Stimulated activated CD4-positive, alpha-beta T cell treated with anti-CD3 and anti-CD28 coated beads, TNF-alpha, amount 100 ng/mL, for 24 hours (primary cell): ENCODE measurements around the gene LPCAT2.

ENCODE experiments used
- DNase-seq, 3 experiments: peaks; one replicate each; pipeline ENCODE4 v3.0.0-alpha.2; 2020; ENCODE audit warnings: low read depth in 3 of 3

Gene LPCAT2

DNA sequence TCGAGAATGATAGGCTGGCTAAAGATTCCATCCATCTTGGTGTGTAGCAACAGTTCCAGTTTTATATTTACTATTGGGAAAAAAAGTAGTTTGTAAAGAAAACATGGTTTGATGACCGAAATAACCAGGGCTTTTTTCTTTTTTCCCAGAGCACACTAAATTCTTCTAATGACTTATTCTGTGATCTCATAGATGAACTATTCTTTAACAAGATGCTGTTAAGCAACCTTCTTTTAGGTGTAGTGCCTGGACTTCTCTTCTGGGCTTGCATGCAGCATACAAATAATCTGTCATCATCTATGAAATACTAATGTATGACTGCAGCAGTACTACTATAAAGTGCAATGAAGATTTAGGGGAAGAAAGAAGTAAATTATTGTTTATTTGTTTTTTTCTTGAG lies 46.6 kb downstream of the LPCAT2 start:
- no peak for DNase-seq

DNA sequence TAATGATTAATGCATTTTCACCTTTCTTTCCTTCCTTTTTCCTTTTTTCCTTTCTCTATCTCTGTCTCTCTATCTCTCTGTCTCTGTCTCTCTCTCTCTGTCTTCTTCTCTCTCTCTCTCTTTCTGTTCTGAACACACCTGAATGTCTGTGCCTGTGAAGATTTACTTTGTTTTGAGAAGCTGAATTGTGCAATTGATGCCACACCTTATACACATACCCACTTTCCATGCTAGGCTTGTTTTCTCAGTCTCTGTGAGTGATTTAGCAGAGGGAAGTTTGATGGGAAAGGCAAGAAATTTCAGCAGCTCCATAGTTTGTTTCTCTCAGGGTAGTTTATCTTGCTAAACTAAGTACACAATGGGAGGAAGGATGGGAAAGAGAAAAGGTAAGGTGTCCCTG lies 48.3 kb downstream of the LPCAT2 start:
- no peak for DNase-seq

DNA sequence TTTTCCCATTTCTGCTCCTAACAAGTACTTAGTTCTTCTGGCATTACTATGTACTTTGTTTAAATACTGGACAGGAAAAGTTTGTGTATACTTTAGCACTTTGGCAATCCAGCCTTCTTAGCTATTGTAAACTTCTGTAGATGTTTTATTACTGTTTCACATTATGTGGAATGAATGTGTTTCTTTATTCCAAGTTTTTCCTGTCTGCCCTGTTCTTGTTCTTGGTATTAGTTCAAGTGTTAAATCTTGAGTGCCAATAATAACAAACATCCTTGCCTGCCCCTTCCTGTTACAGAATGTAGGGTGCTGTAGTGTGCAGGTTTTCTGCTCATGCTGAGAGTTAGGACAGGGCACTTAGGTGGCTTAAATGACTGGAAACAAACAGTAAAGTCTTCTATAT lies 50.4 kb downstream of the LPCAT2 start:
- no peak for DNase-seq

DNA sequence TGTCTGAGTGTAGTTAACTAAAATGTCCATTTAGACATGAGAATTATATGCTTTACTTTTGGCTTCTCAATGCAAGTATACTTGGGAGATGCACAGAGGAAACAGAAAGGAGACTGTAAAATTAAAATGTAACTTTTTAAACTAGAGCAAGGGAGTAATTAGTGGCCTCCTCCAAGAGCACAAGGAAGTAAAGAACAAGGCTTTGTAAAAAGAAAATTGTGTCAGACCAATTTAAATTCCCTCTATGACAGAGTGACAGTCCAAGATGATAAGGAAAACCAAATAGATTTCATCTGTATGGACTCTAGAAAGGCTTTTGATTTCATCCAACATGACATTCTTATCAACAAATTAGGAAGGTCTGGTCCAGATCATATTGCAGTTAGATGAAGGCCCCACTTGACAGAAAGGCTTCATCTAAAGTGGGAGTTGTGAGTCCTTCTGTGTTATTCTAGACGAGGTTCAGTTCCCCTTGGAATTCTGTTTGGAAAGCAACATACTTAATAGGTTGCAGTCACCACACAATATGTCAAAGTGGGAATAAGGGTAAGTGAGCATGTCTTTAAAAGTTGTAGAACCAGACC lies 51.2 kb downstream of the LPCAT2 start:
- DNase-seq: no peak

DNA sequence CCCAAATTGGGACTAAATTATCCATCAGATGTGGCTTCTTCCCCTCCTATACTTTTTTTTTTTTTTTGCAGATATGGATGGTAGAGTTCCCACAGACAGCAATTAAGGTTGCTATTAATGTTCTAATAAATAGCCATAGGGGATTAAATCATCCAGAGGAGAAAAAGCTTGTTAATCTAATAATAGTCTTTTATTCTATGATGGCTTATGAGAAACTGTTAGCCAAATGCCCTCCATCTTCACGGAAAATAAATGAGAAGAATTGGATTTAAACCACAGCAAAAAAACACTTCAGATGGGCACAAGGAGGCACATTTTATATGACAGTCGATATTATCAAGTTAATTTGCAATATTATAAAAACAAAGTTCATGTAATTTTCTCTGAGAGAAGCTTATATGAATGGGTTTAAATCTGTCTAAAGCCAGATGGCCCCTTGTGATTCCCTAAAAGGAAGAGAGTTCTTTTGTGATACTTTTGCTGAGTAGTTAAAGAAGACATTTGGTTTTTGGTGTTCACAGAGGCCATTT lies 52.5 kb downstream of the LPCAT2 start:
- DNase-seq: no peak

DNA sequence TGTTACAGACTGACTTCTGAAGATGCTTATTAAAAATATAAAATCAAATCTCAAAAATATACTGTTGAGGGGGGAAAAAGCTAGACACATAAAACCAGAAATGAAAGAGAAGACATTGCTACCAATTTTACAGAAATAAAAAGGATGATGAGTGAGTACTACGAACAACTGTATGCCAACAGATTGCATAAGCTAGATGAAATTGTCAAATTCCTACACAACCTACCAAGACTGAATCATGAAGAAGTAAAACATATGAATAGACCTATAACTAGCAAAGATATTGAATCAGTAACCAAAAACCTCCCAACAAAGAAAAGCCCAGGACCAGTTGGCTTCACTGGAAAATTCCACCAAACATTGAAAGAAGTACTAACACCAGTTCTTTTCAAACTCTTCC lies 54.1 kb downstream of the LPCAT2 start:
- DNase-seq: no peak

DNA sequence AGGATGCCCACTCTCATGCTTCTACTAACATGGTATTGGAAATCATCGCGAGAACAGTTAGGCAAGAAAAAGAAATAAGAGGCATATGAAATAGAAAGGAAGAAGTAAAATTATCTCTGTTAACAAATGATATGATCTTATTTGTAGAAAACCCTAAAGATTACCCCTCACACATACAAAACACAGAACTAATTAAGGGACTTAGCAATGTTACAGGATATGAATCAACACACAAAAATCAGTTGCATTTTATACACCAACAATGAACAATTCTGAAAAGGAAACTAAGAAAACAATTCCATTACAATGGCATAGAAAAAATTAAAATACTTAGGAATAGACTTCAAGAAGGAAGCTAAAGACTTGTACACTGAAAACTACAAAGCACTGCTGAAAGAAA lies 54.9 kb downstream of the LPCAT2 start:
- DNase-seq: no peak

DNA sequence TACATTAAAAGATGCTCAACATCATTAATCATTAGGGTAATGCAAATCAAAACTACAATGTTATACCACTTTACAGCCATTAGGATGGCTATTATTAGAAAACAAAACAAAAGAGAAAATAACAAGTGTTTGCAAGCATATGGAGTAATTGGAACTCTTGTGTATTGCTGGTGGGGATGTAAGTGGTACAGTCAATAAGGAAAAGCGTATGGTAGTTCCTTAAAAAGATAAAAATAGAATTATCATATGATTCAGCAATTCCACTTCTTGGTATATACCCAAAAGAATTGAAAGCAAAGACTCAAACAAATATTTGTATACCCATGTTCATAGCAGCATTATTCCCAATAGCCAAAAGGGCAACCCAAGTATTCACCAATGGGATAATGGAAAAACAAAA lies 56.2 kb downstream of the LPCAT2 start:
- no peak for DNase-seq

DNA sequence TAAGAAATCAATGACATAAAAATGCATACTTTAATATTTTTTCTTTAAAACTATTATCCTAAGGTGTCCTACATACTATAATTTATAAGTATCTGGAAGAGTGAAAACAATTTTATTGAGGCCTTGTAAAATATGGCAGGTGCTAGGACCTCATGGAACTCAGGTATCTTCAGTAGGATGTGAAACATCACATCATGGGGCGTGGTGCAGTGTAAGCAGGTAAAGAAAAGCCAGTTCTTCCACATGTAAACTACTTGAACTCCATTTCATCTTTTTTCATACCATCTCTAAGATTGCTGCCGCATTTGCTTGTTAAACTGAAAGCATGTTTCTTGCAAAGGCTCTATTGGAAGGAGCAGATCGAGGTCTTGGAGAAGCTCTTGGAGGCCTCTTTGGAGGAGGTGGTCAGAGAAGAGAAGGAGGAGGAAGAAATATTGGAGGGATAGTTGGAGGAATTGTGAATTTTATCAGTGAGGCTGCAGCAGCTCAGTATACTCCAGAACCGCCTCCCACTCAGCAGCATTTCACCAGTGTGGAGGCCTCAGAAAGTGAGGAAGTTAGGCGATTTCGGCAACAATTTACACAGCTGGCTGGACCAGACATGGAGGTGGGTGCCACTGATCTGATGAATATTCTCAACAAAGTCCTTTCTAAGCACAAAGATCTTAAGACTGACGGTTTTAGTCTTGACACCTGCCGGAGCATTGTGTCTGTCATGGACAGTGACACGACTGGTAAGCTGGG lies 57.7 kb downstream of the LPCAT2 start, which contains the start of gene CAPNS2:
CAPNS2 (plus strand) TSS at position 253 of the 744 bp plus-strand sequence; CDS start at position 326, 73 bp downstream.
- no peak for DNase-seq

DNA sequence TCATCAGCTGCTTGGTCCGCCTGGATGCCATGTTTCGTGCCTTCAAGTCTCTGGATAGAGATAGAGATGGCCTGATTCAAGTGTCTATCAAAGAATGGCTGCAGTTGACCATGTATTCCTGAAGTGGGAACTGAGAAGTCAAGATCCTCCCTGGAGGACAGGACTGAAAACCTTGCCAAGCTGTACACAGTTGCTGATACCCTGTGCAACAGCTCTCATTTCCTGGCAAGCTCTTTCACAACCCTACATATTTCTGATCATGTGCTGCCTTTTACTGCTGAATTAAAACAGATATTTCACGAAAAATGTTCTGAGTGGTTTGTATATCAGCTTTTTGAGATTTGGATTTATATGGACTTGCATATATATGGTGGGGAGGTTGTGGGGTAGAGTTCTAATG lies 58.5 kb downstream of the LPCAT2 start:
- no peak for DNase-seq

DNA sequence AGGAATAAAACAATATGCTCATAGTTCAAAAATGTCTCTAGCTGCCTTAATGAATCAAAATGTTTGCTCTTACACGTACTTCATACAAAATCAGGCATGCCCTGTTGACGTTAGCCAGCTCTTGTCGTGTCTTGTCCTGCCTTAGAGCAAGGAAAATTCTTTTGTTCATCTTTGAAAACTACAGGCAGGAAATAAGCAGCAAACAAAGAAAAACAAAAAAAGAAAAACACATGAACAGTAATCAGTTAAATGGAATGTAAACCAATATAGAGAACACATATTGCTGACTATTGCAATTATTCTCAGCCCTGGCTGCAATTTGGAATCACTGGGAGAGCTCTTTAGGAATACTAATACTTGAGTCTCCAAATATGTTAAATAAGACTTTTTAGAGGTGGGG lies 59.3 kb downstream of the LPCAT2 start:
- DNase-seq: no peak

DNA sequence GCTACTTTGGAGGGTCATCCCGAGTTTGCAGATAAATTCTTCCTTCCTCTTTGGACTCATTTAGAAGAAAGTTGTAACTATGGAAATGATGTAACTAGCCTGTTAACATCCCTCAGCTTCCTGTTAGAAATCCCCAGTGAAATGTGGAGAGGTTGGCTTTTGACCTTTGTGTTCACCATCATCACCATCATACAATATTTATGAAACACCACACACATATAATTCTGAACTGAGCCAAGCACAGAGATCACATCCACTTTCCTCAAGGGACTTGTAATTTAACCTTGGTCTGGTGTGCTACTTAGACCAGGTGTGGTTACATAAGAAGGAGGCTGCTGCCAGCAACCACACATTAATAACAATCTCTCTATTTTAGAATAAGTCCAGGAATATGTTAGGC lies 60.2 kb downstream of the LPCAT2 start:
- no peak for DNase-seq

DNA sequence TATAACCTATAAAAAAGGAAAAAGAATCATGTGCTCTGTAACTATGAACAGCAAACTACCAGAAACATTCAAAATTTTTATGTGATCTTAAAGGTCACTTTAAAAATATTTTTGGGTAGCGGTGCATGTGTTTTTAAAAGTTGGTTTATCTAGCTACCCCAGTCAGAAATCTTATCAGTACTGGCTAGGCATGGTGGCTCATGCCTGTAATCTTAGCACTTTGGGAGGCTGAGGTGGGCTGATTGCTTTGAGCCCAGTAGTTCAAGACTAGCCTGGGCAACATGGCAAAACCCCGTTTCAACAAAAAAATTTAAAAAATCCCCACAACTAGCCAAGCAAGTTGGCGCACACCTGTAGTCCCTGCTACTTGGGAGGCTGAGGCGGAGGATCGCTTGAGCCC lies 61.3 kb downstream of the LPCAT2 start:
- DNase-seq: no peak

DNA sequence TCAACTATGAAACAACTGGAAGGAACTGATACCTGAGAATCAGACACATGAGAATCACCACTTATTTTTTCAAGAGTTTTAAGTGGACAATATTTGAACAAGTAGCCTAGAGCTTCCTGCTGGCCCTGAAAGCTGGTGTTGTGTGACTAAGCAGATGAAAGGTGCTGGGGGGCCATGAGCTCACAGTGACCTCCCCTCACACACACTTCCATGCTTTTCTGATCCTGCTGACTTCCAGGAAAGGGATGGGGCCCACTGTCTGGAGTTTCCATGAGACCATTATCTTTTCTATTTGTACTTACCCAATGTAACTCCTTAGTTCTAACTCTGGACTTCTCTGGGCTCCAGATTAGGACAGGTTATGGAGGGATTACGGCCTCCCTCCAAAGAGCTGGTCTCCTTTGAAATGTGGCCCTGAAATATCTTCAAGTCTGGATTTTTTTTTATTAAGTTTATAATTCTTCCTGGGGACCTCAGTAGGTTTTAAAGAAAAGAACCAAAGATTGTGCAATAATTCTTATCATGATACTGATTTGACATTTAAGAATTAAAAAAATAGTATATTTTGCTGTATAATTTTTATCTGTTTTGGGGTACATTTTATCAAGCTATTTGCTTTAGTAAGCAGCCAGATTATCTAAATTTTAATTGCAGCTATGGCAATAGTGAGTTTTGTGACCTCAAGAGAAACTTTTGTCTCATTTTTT lies 62.5 kb downstream of the LPCAT2 start:
- DNase-seq: no peak

DNA sequence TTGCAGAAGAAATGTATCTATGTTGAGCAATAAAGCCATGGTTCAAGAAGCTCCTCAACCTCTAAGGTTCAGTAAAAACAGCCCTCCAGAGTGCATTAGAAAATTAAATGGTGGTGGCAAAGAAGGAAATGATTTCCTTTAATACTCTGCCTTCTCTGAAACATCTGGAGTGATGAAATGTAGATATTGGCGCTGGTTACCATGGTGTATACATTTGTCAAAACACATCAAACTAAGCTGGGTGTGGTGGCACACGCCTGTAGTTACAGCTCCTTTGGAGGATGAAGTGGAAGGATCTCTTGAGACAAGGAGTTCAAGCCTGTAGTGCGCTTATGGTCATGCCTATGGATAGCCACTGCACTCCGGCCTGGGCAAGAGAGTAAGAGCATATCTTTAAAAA lies 63.6 kb downstream of the LPCAT2 start:
- no peak for DNase-seq

DNA sequence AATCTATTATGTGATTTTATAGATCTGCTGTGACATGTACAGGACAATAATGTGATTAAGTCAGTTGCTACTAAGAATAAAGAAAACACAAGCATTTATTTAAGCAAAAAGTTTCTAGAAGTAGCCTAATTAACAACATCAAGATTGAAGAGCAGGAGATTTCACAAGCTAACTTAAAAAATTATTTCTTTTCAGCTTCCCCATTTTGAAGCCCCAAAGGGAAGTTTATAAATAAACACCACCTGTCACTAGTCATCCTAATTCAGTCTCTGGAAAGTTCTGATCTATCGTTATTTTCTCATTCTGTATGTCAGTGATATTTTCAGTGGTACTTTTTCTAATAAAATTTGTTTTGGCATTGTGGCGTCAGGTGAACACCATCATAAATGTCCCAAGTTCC lies 65.9 kb downstream of the LPCAT2 start:
- no peak for DNase-seq

DNA sequence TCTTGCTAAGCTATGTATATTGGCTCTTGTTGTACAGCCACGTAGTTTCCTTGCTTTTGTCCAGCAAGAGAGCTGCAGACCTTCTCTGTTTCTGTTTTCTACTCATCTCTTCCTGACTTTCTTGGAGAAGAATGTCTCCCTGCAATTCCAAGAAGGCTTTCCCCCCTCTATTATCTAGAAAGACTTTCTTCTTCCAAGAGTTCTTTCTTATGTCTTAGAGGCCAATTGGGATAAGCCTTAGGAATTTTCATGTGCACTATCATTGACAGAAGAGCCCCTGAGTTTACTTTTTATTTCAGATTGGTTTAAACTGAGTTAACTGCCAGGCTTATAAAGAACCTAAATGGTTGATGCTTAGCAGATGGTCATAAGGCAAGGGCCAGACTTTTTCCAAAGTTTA lies 66.6 kb downstream of the LPCAT2 start:
- no peak for DNase-seq

DNA sequence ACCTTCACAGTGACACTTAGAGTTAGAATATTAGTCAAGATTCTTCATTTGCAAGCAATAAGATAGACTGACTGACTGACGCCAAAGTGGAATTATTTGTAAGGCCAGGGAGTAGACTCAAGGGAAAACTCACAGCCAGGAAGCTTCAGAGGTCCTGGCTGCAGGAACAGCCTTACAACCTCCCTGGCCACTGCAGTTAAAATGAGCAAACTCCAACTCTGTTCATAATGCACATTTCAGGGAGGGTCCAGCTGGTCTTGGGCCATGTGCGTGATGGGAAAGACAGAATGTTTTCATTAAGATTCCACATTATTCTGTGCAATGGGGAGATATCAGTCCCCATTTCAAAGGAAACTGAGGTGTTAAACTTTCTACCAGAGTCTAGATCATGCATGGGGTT lies 67.5 kb downstream of the LPCAT2 start:
- DNase-seq: no peak

DNA sequence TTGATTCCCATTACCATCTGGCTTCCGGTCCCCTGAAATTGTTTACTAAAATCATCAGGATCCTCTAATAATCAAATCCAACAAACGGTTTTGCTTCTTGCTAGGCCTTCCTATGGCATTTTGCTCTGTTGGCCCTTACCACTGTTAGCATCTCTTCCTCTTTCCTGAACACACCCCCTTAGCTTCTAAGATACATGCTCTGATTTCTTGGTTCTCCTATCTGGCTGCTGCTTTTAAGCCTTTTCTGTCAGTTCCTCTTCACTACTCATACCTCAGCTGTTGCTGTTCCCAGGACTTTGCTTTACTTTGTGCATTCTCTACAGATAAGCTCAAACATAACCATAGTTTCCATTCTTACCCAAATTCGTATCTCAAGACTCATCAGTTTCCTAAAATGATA lies 69.0 kb downstream of the LPCAT2 start:
- no peak for DNase-seq

DNA sequence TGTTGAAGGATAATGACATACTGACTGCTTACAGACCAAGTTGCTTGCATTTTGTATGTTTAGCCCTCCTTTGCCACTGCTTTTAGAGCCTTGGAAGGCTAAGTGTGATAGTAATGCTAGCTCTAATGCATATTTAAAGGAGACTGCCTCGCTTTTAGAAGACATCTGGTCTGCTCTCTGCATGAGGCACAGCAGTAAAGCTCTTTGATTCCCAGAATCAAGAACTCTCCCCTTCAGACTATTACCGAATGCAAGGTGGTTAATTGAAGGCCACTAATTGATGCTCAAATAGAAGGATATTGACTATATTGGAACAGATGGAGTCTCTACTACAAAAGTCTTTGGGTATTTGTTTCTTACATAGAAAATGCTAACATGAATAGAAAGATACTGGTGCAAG lies 76.8 kb downstream of the LPCAT2 start:
- DNase-seq: no peak

DNA sequence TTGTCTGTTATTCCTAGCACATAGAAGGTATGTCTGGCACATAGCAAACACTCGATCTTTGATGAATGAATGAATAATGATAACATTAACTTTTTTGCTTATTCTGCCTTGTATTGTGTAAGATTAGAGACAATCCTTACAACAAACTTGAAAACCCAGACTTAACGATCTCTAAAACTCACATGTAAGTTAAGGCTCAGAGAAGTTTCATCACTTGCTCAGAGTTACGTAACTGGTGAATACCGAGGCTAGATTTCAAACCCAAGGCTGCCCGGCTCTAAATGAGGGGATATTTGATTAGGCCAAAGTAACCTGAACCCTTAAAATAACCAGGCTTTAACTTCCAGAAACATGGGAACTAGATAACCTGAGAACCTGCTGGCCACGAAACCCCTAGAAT lies 79.9 kb downstream of the LPCAT2 start:
- DNase-seq: no peak

DNA sequence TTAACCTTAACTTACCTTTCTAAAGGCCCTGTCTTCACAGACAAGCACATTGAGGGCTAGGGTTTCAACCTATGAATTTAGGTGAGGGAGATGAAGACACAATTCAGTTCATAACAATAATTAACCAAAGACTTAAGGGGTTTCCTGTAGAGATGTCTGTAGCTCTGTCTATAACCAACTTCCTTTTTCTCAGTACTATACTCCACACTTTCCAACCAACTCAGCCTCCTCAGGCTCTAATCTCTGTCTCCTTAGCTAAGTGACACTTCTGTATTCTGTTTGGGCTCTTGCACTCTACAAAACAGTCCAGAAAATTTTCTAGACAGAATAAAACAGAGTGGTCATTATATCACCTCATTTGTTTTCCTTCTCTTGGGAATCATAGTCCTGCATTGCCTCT lies 83.4 kb downstream of the LPCAT2 start:
- no peak for DNase-seq

DNA sequence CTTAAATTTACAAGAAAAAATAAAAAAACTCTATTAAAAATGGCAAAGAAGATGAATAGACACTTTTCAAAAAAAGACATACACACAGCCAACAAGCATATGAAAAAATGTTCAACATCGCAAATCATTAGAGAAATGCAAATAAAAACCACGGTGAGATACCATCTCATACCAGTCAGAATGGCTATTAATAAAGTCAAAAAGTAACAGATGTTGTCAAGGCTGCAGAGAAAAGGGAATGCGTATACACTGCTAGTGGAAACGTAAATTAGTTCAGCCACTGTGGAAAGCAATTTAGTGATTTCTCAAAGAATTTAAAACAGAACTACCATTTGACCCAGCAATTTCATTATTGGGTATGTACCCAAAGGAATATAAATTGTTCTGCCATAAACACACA lies 89.1 kb downstream of the LPCAT2 start:
- no peak for DNase-seq
